Activated CD8-positive, alpha-beta memory T cell treated with anti-CD3 and anti-CD28 coated beads, Interleukin-2, amount 50 U/mL, for 4 hours (primary cell): ENCODE measurements around the gene MS4A5.
"Not testable (repeated sequence)": the region's sequence is repeated elsewhere in the genome, so short reads cannot be mapped to it uniquely, and the experiment has no call there.

Experiments used
- DNase-seq: peaks from one replicate; pipeline ENCODE4 v3.0.0-alpha.2; 2020

The MS4A5 gene, protein sequence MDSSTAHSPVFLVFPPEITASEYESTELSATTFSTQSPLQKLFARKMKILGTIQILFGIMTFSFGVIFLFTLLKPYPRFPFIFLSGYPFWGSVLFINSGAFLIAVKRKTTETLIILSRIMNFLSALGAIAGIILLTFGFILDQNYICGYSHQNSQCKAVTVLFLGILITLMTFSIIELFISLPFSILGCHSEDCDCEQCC

GRCh38 chr11:60429272-60429671 lies at the start of gene MS4A5:
MS4A5 (plus strand) TSS chr11:60429572; CDS start chr11:60429675, 103 bp downstream.
- DNase-seq: no peak

- no peak for DNase-seq
Observed at GRCh38 chr11:60389279-60389910, 40.0 kb upstream of the MS4A5 start.

DNA sequence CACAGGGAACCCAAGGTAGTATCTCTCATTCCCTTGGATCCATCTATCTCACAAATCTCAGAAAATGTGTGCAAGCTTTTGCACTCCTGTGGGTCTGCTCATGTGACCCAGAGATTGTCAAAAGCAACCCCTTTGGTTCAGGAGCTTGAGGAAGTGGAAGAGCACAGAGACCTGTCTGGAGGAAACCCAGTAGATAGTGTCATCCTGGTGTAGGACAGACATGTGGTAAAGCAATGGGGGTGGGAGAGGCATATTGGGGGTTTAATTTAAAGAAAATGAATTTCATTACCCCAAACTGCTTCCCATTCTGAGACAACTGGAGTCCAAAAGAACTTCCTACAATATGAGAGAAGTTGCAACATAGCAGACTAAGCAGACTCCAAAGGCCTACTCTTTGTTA lies 39.0 kb upstream of the MS4A5 start:
- no peak for DNase-seq

- DNase-seq: no peak
Observed at GRCh38 chr11:60392361-60392760, 37.0 kb upstream of the MS4A5 start.

GRCh38 chr11:60393016-60393415 lies 36.4 kb upstream of the MS4A5 start:
- no peak for DNase-seq

GRCh38 chr11:60394666-60395380 lies 34.5 kb upstream of the MS4A5 start:
- DNase-seq: no peak

GRCh38 chr11:60396382-60396781 lies 33.0 kb upstream of the MS4A5 start, which contains the start of gene MS4A14:
MS4A14 (plus strand) TSS chr11:60396459; CDS start chr11:60396579, 120 bp downstream.
- no peak for DNase-seq

DNA sequence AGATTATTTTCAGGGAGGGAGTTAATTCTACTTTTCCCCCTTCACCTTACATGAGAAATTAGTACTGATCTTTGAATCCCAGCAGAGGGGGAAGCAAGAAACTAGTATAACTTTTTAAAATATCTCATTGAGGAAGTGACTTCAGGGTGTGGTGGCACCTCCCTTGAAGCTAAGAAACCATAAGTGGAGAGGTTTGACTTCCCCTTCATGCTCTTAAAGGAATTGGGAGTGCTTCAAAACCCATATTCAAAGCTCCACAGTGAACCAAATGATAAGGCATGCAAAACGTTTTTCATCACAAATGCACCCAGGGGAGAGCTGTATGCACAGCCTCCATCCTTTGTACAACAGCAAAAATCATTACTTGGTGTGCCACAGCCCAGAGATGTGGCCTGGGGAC lies 32.6 kb upstream of the MS4A5 start:
- no peak for DNase-seq

DNA sequence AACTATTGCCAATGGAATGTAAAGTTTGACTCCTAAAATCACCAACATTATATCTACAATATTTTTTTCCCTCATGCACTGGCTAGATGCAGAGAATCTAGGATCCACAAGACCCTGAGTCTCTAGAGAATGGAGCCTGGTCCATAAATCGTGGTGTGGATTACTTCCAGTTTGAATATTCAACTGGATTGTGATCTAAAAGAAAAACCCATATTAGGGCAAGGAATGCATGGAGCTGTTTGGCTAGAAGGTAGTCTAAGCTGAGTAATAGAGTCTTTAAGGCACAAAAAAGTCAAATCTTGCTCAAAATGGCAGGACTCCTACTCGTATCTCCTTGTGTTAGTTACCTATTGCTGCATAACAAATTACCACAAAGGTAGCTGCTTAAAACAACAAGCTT lies 9.4 kb upstream of the MS4A5 start:
- DNase-seq: no peak

DNA sequence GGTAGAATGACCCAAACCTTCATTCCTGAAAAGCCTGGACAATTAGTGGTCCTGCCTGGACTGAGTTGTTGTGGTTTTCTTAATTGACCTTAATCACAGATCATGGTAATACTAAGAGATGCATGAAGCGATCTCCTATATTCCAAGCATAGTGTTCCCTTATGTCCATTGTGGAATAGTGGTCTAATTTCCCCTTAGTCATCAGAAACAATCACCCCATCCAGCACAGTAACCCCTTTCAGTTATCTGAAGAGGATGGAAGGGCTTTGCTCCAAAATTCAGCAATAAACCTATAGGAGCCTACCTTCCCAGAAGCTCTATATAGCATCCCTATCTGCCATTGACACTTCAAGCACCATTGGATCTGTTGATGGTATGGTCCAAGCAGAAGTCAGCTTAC lies 6.8 kb upstream of the MS4A5 start:
- no peak for DNase-seq

DNA sequence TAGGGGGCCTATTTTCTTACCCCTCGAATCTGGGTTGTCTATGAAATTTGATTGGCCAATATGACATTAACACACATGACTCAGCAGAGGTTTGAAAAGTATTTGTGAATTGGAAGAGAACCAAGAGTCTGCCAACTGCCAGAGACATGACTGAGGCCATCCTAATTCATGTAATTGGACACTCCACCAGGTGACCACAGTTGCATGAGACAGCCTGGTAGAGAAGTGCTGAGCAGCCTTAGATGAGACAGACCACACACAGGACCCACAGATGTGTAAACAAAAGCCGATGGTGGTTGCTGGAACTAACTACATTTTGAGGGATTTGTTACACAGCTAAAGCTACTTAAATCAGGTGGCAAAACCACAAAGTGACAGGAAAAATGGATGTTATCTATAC lies 855 bp upstream of the MS4A5 start:
- DNase-seq: no peak

DNA sequence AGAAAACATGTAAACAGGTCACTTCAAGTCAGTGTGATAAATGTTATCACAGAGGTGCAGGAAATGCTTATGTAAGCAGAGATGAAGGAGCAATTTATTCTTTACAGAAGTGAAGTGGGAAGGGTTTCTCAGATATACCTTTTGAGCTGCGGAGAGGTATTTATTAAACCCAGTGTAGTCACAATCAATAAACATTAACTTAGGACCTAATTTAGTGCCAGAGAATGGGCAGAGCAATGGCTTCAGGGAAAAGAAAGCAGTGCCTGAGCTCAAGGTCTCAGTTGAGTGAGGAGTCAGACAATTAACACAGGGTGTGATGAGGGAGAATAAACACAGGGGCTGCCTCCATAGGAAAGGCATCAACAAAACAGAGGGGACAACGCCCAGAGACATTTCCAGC lies 1.9 kb downstream of the MS4A5 start:
- no peak for DNase-seq

DNA sequence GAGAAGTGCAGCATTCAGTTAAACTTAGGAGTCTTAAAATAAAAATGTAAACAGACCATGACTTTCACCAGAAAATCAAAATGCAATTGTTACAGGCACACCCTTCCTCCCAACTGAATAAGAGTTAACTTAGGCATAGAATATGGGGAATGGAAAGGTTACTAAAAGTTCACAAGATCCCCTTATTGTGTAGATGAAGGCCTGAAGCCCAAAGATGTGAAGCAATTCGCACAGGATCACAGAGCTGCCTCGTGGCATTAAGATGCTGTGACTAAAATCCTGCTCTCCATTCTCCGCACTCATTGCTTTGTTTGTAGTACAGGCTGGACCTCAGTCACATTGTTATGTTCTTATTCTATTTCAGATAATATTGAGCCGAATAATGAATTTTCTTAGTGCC lies 4.0 kb downstream of the MS4A5 start:
- DNase-seq: no peak

DNA sequence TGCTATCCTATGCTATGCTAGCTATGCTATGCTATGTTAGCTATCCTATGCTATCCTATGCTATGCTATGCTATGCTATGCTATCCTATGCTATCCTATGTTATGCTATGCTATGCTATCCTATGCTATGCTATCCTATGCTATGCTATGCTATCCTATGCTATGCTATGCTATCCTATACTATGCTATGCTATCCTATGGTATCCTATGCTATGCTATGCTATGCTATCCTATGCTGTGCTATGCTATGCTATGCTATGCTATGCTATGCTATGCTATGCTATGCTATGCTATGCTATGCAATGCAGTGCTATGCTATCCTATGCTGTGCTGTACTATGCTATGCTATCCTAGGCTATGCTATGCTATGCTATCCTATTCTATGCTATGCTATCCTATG lies 17.7 kb downstream of the MS4A5 start:
- no peak for DNase-seq

DNA sequence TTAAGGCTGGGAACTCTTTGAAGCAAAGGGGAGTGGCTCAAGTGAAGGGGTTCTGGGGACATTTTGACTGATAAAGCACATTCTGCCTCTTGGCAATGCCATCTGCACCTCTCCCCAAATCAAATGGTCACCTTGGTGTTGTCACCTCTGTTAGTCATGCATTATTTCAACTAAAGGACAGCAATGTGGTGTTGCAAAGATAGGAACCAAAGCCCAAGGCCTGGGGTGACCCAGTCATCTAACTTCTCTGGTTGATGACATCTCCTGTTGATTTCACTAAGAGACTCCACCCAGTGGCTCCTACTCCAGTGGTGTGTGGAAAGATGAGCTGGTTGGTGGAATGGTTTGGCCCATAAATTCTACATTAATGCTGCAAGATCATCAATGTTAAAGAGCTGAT lies 18.5 kb downstream of the MS4A5 start:
- no peak for DNase-seq

GRCh38 chr11:60451185-60451584 lies 21.8 kb downstream of the MS4A5 start:
- not testable (repeated sequence) for DNase-seq

- no peak for DNase-seq
Observed at GRCh38 chr11:60454212-60454611, 24.8 kb downstream of the MS4A5 start.

GRCh38 chr11:60455531-60456042 lies 26.2 kb downstream of the MS4A5 start, which contains the start of gene MS4A1:
MS4A1 (plus strand) TSS chr11:60455847; CDS start chr11:60462375, 6,528 bp downstream.
- DNase-seq: no peak

GRCh38 chr11:60457576-60457975 lies 28.2 kb downstream of the MS4A5 start:
- no peak for DNase-seq

DNA sequence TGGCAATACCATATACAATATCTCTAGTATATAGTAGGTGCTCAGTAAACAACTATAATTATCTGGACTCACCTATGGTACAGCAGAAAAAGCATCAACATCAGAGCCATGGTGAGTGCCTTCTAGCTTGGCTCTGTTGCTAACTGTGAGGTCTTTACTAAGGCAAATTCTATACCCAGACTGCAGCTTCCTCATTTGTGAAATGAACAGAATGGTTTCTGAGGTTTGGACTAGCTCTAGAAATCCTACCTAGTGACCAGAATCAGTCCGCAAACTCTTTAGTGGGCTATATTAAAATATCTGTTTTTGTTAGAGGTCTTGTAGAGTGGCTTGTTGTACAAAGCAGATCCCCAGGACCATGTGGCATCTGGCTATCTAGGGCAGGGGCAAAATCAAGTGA lies 30.0 kb downstream of the MS4A5 start:
- DNase-seq: no peak

GRCh38 chr11:60468829-60469228 lies 39.5 kb downstream of the MS4A5 start:
- no peak for DNase-seq

- no peak for DNase-seq
Observed at GRCh38 chr11:60469723-60470122, 40.4 kb downstream of the MS4A5 start.

GRCh38 chr11:60477035-60477445 lies 47.7 kb downstream of the MS4A5 start:
- no peak for DNase-seq

- DNase-seq: no peak
Observed at GRCh38 chr11:60482361-60482760, 53.0 kb downstream of the MS4A5 start.
